Midbrain (tissue), 1 donor: ENCODE measurements around the gene LUZP2.

ENCODE experiments used
- DNase-seq: peaks from one replicate; lab custom pipeline; 2025; lab: John Stamatoyannopoulos, UW

LUZP2 gene

DNA sequence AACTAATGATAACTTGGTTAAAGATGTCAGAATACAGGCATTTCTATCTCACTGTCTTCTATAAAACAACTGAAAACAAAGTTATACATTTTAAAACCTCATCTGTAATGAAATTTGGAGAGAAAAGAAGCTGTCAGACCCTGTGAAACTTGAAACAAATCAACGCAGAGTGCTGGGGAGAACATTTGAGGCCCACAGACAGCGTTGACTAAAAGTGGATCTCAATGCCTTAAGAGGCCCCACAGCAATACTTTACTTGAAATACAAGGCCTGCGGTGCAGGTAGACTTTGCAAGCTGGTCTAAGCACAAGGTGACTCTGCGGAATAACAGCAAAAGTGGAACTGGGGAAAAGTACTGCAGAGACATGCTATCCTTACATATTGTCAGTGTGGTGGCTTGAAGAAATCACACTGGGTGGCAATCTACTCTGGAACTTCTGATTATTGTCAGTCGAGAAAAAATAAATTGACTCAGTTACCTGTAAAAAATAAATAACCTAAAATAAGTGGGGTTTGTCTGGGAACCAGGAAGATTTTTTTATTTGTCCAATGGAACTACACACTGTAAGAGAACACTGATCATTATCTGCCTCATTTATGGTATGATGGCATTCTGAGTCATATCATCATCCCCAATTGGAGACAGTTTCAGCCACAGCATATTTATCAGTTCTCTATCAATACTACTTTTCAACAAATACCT, 138.9 kb downstream of the LUZP2 start:
- DNase-seq, result no peak

DNA sequence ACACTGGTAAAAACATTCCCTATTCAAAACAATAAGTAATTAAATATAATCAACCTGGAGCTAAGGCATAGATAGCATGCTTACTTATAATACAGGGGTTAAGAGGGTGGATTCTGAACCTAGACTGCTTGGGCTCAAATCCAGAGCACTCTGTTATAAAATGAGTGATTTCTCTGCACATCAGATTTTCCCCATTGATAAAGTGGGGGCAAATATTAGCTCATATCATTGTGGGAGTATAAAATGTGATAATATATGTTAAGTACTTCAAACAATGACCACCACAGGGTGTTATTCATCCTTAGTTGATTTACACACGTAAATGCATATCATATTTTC, 139.4 kb downstream of the LUZP2 start:
- DNase-seq, result no peak

DNA sequence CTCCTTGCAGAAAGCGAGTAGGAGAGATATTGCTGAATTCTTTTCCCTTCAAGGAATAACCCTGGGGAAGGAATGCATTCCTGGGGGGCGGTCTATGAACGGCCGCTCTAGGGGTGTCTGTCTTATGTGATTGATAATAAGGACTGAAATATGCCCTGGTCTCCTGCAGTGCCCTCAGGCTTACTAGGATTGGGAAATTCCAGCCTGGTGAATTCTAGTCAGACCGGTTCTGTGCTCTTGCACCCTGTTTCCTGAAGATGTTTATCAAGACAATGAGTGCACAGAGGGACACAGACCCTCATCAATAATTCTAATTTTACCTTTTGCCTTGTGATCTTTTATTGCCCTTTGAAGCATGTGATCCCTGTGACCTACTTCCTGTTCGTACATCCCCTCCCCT, 140.7 kb downstream of the LUZP2 start:
- DNase-seq, result no peak

DNA sequence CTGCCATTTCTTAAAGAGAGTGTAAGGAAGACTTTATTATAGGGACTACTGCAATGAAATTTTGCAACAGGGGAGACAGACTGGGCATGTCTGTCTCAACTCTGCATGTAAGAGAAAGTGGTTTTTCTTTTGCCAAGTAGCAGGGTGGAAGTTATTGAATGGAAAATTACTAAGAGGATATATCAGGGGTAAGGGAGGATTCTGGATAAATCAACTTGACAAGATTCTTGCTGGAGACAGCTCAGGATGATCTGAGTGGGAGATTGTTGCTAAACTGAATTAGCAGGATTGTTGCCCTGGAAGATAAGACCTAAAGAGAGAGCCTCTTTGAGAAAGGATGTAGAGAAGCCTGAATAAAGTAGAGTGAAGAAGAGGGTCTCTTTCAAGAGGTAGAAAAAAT, 145.8 kb downstream of the LUZP2 start:
- DNase-seq, result no peak

DNA sequence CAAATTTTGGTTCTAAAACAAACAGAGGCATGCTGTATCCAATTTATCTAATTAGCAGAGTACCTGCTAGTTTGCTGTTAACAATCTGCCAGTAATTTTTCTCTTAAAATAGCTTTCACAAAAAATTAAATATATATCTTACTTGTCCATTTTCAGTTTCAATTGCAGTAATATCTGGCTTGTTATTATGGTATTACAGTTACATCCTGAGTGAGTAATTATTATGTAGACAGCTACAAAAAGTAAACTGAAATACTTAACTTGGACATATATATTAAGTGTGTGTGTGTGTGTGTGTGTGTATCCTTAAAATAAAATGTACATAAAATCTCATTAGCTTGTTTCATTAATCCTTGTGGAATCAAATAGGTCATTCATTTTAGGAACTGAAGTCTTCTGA, 148.7 kb downstream of the LUZP2 start:
- no peak for DNase-seq

DNA sequence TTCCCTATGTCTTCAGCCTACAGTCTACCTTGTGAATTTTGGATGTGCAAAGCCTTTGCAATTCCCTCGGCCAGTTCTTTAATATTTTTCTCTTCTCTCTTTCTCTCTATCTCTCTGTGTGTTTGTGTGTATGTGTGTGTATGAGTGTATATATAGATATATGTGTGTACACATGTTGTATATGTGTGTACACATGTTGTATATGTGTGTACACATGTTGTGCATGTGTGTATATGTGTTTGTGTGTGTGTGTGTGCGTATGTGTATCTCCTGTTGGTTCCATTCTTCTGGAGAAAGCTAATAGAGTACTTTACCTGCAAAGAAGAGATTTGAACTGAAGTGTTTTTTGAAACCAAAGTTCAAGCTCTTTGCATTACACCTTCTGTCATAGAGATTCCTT, 155.0 kb downstream of the LUZP2 start:
- no peak for DNase-seq

DNA sequence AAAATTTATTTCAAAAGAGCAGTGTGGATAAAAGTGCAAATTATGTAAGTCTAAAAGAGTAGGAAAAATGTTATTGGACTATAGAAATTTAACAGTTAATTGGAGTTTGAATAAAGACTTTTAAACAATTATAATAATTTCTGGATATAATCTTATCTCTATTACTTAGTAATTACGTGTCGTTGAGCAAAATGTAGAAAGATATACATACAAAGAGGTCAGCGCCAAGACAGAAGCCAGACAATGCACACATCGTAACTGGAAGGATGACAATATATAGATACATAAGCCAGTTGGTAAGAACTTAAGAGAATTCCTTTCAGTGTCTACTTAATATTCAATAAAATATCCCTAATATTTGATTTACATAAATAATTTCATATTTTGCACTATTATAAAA, 157.0 kb downstream of the LUZP2 start:
- no peak for DNase-seq

DNA sequence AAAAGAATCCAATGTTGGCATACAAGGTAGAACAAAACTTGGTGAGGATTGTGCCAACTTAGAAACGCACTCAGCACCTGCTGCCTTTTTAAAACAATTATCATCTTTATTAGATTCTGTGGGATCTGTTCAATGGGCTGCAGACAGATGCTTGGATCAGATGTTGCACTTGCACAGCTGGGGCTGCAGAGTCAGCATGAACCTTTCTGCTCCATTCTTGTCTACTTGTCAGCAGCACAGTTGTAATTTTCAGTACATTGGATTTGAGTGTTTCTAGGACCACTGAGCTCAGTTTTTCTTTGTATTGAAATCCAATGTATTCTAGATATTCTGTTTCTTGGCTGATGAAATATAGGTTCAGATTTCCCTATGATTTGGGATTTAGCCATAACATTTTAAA, 164.5 kb downstream of the LUZP2 start:
- no peak for DNase-seq

DNA sequence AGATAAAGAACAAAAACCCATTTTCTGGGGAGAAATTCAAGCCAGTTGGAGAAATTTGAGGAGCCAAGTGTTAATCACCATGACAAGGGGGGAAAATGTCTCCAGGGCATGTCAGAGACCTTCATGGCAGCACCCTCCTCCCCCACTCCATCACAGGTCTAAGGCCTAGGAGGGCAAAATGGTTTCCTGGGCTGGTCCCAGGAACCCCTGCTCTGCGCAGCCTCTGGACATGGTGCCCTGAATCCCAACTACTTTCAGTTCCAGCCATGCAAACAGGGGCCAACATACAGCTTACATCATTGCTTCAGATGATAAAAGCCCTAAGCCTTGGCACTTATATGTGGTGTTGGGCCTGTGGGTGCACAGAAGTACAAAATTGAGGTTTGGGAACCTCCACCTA, 167.5 kb downstream of the LUZP2 start:
- no peak for DNase-seq

DNA sequence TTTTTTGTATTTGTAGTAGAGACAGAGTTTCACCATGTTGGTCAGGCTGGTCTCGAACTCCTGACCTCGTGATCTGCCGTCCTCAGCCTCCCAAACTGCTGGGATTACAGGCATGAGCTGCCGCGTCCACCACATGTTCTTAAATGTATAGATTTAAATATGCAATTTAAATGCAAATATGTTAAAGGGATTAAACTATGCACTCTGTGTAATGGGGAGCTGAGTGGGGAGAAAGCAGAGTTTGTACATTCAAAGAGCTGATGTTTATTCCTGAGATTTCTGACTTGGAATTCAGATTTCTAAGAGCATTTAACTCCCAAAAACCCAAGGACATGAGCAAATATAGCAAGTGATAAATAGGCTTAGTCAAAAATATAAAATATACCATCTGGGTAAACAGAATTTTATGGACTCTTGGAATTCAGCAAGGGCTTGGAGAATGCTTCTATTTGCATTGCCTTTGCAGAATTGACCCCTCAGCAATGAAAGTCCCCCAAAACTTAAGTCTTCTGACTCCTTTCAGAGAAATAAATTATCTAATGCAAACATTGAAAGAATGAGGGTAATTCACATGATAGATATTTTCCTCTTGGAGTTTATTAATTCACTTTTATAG, 170.6 kb downstream of the LUZP2 start:
- DNase-seq, result no peak

DNA sequence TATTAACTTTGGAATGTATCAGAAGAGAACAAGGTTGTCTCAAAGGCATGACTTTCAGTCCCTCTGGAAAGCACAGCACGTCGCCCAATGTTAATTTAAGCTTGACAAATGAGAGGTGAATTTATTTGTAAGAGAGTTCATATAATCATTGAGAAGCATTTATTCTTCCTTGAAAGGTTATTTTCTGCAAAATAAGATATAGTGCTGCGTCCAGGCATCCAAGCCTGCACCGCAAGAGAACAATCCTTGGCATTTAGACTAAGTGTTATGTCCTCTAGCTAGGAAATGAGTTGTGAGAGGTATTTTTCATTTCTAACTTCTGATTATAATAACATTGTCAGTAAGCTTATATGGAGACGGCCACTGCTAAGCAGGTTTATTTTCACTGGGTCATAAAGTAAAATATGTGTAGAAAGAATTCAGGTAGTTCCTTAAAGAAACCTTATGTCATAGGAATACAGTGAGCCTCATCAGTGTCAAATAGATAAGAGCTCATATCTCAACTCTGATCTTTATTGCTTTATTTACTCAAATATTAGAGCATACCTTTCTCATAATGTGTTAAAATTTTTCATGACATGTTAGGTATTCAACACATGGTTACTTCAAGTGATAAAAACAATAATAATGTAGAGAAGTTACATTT, 182.0 kb downstream of the LUZP2 start:
- no peak for DNase-seq

DNA sequence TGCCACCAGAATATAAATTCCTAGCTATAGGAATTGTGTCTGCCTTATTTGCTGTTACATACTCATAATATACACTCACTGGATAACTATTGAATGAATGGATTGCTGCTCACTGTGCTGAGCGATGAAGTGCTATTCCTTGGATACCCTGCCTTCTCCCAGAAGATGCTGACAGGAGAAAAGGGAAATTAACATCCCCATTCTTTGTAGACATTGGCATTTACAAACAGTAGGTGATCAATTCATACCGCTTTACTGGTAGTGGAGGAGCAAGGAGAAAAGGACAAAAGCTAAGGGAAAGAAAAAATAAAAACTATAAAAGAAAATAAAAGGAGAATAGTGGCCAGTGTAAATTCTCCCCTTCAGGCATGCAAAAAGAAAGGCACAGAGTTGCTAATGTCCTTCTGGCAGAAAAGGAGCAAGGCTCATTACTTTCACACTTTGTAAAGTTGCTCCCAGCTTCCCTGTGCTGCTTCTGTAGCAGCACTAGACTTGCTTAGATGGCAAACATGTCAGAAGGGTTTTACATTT, 183.0 kb downstream of the LUZP2 start:
- DNase-seq, result no peak

DNA sequence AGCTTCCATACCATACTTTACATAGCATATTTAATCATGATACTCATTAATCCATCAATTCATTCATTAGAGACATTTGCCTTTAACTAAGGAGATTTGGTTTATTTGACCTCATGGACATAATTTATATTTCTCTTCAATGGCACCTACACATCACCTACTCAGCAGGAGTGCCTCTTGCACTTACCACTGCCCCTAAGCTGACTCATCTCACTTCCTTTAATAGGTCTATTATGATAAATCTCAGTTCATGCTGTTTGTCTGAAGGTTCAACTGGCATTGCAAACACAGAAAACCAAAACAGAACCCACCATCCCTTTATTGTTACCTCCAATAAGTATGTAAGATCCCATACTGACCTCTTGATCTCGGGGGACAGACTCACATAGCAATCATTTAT, 186.7 kb downstream of the LUZP2 start:
- DNase-seq, result no peak

DNA sequence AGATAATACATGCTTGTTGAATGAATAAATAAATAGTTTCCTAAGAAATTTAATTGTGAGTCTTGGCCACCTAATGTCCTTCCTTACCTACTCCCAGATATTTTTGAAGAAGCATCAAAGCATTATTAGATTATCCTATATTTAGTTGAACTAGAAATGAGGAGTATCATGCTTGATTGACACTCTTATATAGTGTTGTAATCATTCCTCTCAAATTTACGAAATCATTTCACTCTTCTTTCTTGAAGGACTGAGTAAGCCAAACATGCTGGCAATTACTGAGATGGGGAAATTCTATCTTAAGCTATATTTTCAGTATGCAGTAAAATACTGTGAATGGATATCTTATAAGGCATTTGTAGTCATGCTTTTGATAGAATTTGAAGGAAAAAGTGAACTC, 189.0 kb downstream of the LUZP2 start:
- no peak for DNase-seq

DNA sequence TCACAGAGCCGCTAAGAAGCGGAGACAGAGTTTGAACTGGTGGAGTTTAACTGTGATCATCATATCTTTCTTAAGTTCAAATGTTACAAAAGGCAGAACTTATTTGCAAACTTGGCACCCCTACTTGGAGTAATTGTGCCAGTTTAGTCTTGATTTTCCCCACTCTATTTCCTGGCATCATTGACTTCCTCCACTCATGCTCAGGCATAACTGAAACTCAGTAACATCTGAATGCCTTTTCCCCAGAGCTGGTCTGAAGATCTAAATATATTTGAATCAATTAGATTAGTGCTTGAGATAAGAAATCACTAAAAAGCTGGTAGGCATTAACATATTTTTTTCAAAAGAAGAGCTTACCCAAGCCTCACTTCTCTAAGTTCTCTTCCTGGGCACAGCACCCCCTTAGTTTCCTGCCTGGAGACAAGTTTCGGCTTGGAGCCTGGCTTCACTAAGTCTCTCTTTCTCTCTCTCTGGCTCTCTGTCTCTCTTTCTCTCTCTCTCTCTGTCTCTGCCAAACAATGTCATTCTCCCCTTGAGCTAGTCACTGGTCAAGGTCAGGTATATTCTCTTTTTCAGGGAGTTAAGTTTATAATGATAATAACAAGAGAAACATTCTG, 190.8 kb downstream of the LUZP2 start:
- DNase-seq, result no peak

DNA sequence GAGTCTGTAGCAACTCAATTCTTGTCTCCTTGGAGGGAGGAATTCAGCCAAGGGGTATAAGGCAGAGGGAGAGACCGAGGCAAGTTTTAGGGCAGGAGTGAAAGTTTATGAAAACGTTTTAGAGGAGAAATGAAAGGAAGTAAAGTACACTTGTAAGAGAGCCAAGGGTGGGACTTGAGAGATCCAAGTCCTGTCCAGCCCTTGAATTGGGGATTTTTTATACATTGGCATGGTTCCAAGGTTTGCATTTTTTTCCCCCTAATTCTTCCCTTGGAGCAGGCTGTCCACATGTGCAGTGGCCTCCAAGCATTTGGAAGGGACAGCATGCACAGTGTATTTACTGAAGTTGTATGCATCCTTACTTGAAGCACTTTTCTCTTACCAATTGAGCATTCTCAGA, 192.1 kb downstream of the LUZP2 start:
- DNase-seq, result no peak

DNA sequence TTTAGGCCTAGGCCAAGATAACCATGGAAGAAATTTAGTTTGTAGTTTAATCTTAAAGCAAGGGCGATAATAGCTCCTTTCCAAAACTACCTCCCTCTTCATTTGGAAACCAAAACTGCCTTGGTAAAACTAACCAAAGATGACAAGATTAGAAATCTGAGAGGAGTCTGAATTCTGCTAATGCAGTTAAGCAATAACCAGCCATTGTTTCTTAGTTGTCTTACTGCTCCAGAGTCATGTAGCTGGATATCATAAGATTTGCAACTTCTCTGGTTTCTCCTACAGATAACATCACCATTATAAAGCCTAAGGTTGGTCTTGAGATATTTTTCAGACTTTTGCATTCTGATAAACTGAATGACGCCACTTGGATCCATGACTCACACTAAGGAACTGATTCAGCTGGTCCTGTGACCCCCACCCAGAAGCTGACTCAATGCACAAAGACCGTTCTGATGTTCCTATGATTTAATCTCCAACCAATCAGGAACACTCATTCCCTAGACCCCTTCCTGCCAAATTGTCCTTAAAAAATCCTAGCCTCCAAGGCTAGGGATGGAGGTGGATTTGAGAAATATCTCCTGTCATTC, 200.8 kb downstream of the LUZP2 start:
- no peak for DNase-seq

DNA sequence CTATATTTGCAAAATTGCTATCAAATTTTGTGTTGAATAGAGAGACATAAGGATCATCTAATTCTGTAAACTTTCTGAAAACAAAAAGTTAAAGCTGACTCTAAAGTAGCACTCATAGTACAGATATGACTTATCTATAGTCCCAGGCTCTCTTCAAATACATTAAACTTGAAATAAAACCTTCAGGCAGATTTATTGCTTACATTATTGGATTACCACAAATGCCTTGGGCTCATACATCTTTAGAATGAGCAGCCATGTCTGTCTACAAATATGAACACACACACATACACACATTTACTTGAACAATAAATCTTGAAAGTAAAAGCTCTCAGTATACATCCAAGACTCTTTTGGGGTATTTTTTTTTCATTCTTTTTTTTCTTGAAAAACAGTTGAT, 207.9 kb downstream of the LUZP2 start:
- DNase-seq, result no peak

DNA sequence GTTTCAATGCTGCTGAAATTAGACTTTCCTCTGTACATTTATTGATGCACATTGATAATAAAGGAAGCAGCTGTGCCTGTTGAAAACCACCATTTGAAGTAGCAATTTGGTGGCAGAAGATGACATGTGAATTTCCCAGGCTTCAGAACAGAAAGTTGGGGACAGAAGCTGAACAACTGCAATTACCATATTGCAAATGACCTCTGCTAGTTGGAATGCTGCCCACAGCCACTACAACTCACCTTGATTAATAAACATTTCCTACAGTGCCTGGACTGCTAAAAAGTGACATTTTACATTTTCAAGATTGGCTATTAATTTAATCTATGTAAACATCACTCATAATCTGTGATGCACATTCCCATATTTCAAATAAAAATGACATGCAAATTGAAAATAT, 208.6 kb downstream of the LUZP2 start:
- DNase-seq, result no peak

DNA sequence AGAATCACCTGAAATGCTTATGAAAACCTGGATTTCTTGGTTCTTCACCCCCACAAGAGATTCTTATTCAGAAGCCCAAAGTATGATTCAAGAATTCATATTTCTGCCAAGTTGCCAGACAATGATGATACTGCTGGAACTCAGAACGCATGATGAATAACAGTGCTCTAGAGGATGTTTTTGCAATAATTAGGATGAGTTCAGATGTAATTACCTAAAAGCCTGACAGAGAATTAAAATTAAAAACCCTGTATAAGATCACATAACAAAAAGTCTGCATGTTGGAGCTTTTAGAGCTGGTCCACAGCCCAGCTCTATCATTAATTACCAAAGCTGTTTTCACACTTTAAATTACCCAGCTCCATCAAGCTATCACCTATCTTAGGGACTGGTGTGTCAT, 211.8 kb downstream of the LUZP2 start:
- DNase-seq, result no peak

DNA sequence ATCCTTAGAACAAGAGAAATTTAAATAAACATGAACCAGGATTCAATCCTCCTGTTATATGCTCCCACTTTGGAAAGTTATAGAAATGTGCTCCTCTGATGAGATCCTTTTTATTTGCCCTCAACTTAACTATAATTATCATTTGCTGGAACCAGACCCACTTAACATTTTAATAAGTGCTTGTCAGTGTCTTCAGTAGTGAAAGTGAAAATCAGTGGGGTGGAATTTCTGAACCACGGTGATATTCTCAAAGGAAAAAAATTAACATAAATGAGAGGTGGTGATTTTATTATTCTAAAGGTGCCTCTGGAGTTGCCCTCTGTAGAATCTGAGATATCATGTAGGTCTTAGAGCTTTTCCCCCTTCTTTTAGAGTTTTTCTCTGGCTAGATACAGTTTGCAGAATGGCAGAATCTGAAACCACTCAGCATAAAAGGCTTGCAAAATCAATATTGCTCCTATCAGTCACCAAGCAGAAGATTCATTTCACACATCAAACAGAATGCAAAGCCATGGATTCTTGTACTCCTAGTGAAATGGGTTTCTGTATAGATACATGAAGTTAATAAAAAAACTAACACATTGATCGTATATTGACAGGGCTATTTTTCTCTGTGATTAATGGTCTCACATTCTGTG, 213.2 kb downstream of the LUZP2 start:
- DNase-seq, result no peak

DNA sequence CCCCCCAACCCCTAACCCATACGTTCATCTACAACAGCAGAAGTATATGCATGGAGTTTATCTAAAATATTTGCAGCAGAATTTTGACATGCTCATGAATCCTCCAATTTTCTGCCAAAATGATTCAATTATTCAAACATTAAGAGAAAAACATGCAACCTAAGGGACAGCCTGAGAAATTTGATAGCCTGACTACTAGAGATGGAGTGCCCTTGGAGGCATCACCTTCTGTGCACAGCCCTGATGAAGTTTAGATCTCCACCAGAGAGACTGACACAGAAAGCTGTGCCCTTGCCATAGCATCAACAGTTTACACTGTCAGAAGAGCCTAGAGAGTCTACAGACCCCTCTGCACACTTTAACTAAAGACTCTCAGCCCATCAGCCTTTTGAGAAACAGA, 217.7 kb downstream of the LUZP2 start:
- no peak for DNase-seq
